ENCODE measurements around the gene NR0B2. TPM values are rescaled to one million over a fixed set of nuclear protein-coding genes. Genes with fewer than 3 reads are reported as not detected.

Gene NR0B2
- total and polyA plus RNA-seq, 2 of the 13 experiments (the other 11 are each of a cell fraction or from before 2014, with no cell fraction given): 72.5 to 133 TPM

- TF ChIP-seq ARNT2 (CRISPR knock-in tag; IDR thresholded peaks at IDR 0.05; ENCODE audit: low read depth) (no peak), ZNF660 (CRISPR knock-in tag; IDR thresholded peaks at IDR 0.05; ENCODE audit: borderline replicate concordance, low read depth) (no peak), SIN3B (IDR thresholded peaks at IDR 0.05; ENCODE audit: low read length) (no peak), CREM (IDR thresholded peaks at IDR 0.05) (no peak), CREM (CRISPR knock-in tag; IDR thresholded peaks at IDR 0.05) (no peak), RBAK (CRISPR knock-in tag; IDR thresholded peaks at IDR 0.05) (no peak), MZF1 (CRISPR knock-in tag; IDR thresholded peaks at IDR 0.05; ENCODE audit: borderline replicate concordance) (no peak), RNF2 (conservative IDR thresholded peaks at IDR 0.05; ENCODE audit: low read depth) (no peak), ZKSCAN1 (IDR thresholded peaks at IDR 0.05; ENCODE audit: low read length) (no peak), SCMH1 (CRISPR knock-in tag; IDR thresholded peaks at IDR 0.05; ENCODE audit: borderline replicate concordance) (no peak), ZNF451 (CRISPR knock-in tag; IDR thresholded peaks at IDR 0.05) (no peak), JUN (CRISPR knock-in tag; IDR thresholded peaks at IDR 0.05) (0 out of 2 replicates have a peak, but pooled peaks have one; percentile 9), FLYWCH1 (CRISPR knock-in tag; IDR thresholded peaks at IDR 0.05) (no peak), ARNT (IDR thresholded peaks at IDR 0.05) (no peak), XRCC5 (optimal IDR thresholded peaks at IDR 0.05; ENCODE audit: low read length) (no peak), ZNF512B (CRISPR knock-in tag; IDR thresholded peaks at IDR 0.05; ENCODE audit: borderline replicate concordance) (no peak), ZNF619 (CRISPR knock-in tag; IDR thresholded peaks at IDR 0.05) (no peak), ZNF549 (CRISPR knock-in tag; IDR thresholded peaks at IDR 0.05) (no peak), ZNF740 (CRISPR knock-in tag; IDR thresholded peaks at IDR 0.05) (no peak), GPN1 (CRISPR knock-in tag; IDR thresholded peaks at IDR 0.05; ENCODE audit: borderline replicate concordance) (no peak), SYNCRIP (IDR thresholded peaks at IDR 0.05; ENCODE audit: insufficient read depth, low read depth, low read length) (no peak), BCL6 (CRISPR knock-in tag; IDR thresholded peaks at IDR 0.05) (peak; percentile 93), NAIF1 (CRISPR knock-in tag; IDR thresholded peaks at IDR 0.05; ENCODE audit: borderline replicate concordance) (no peak), GLI4 (CRISPR knock-in tag; IDR thresholded peaks at IDR 0.05; ENCODE audit: borderline replicate concordance) (no peak), TEAD2 (CRISPR knock-in tag; IDR thresholded peaks at IDR 0.05) (no peak), AHR (CRISPR knock-in tag; IDR thresholded peaks at IDR 0.05) (no peak; the same call in 1 of the 2 replicates), HOXA5 (CRISPR knock-in tag; IDR thresholded peaks at IDR 0.05) (0 out of 2 replicates have a peak, but pooled peaks have one; percentile 35), TARDBP (CRISPR knock-in tag; IDR thresholded peaks at IDR 0.05) (no peak; the same call in 1 of the 2 replicates), HNF1B (CRISPR knock-in tag; IDR thresholded peaks at IDR 0.05) (no peak)
These were observed 48.1 kb upstream of the NR0B2 start (continued) for GRCh38 chr1:26961826-26962225.

Measured in HepG2 (cell line).